Measurements from ENCODE around the gene GUCD1.

GRCh38 chr22:24582056-24582814 lies 27.3 kb upstream of the GUCD1 start:
- no peak for TF ChIP-seq POLR2AphosphoS5 (IDR thresholded peaks at IDR 0.05; ENCODE audit: low read depth, low read length)
- TF ChIP-seq POLR2A (IDR thresholded peaks at IDR 0.05; ENCODE audit: low read depth, low read length): no peak
- no peak for TF ChIP-seq TAF1 (IDR thresholded peaks at IDR 0.05; ENCODE audit: low read depth, low read length)
- no peak for TF ChIP-seq PAX5 (IDR thresholded peaks at IDR 0.05; ENCODE audit: insufficient read depth, low read length, severe bottlenecking)
- TF ChIP-seq SPI1 (IDR thresholded peaks at IDR 0.05; ENCODE audit: low read depth, low read length): no peak

All from GM12891 (cell line).